Activated CD8-positive, alpha-beta memory T cell treated with anti-CD3 and anti-CD28 coated beads, Interleukin-2, amount 50 U/mL, for 48 hours (primary cell): ENCODE data around the gene LSP1.

ENCODE experiments used
- DNase-seq: peaks from one replicate; pipeline ENCODE4 v3.0.0-alpha.2; 2020

The LSP1 gene

DNA sequence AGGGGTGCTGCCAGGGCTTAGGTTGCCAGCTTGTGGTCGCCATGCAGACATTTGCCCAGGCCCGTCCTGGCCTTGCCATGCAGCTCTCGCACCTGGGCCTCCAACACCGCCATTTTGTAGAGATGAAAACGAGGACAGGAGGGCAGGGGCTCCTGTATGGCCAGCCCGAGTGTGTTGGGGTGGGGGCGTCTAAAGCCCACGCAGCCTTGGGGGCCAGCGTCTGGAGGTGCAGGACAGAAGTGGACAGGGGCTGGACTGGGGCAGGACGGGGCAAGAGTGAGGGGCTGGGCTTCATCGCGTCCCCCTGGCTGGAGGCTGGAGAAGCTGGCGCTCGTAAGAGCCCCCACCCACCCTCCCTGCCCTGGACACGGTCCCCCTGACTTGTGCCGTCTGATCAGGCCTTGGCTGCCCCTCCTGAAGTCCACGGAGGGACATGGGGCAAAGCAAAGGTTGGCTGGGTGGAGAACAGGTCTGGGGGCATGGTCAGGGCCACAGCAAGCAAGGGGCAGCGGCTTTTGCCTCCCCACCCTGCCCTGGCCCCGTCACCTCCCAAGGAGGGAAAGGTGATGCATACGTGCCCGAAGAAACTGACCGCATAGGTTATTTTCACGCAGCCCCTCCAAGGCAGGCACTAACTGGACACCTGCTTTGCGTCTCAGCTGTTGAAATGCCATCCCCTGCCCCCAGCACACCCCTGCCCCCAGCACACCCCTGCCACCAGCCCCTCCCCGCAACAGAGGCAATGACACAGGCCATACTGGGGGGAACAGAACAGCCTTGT lies 67.4 kb downstream of the LSP1 start:
- no peak for DNase-seq

DNA sequence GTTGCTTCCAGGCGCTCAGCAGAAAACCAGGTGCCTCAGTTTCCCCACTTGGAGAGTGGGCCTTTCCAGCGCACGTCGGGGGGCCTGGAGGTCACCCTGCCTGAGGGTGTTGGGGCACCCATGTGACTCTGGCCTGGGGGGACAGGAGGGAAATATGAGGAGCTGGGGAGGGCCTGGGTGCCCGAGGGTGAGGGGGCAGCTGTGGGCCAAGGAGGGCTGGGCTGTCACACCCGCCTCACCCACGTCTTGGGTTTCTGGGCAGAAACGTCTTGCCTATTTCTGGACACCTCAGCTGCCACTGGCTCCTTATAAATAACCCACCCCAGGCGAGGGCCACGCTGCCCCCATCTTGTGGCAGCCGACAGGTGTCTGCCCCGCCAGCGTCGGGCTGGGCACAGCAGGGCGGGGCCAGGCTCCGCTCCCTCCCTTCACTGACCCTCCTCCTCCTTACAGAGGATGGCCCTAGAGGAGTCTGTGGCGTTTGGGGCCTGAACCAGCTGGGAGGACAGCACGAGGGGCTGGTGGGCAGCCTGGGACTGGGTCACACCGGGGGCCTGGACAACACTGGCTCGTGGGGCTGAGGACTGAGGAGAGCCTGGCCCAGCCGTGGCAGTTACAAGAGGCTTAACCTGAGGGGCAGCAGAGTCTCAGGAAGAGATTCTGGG lies 68.2 kb downstream of the LSP1 start:
- no peak for DNase-seq

DNA sequence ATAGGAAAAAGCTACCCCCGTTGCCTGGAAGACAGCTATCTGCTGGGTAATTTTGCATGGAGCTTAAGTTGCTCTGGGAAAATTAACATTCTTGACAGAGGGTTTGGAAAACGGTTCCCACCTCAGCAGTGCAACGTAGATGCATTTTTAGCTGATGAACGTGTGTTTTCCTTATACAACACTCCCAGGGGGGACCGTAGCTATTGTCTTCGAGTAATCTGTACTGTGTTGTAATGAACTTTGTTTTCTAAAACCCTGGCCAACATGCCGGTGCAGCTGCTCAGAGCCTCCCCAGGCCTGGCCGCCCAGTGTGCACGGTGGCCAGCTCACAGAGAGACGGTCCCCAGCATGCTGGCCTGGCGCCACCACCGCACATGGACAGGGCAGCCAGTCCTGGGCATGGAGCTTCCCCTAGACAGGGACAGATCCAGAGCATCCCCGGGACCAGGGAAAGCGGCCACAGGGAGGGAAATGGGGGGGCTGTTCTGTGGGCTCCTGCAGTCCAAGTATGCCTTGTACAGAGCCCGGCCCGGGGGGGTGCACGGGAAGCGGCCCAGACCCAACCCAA lies 68.8 kb downstream of the LSP1 start:
- no peak for DNase-seq

DNA sequence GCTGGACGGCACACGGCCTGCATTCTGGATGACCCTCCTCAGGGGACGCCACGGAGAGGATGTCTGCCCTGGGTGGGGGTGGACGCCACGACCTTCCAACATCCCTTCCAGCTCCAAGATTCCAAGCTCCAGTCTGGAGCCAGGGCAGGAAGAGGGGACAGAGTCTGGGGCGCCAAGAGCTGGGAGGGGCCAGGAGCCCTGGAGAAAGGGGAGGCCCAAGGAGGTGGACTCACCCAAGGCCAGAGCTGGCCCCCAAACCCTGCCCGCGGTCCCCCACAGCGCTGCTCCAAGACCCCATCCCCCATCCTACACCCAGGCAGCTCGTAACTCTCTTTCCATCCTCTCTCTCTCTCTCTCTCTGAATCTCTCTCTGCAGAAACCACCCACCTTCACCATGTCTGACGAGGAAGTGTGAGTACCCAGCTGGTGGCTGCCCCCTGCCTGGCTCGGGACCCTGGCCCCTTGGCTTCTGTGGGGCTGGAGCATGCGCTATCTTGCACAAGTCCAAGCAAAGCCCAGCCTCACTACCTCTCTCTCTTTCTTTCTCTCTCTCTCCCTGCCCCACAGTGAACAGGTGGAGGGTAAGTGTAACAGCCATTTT lies 69.7 kb downstream of the LSP1 start:
- no peak for DNase-seq

DNA sequence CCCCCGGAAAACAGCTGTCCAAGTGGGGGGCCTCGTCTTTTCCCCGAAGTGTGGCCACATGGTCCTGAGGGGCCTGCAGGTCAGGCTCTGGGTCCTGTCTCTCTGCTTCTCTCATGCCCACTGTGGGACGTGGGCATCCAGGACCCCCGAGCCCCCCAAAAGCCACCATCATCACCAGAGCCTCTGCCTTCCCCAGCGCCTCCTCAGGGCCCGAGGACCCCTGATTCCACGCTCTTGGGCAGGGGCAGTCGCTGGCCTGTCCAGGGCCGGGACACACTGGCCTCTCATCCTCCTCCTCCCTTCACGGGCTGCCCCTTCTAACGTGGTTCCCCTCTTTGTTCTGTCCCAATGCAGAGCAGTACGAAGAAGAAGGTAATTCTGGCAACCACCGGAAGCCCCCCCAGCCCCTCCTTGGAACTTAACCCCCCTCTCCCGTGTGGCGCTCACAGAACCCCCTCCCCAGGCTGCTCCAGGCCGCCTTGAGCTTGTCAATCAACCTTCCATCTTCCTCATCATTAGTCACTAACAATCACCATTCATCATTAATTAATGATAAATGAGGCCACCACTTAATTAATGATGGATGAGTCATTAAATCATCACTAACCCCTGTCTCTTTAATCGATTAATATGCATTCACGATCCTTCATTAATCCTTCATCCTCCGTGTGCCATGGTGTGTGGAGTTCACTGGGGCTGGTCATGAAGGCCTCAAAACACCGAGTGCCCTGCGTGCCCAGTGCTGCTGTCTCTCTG lies 70.5 kb downstream of the LSP1 start:
- no peak for DNase-seq

DNA sequence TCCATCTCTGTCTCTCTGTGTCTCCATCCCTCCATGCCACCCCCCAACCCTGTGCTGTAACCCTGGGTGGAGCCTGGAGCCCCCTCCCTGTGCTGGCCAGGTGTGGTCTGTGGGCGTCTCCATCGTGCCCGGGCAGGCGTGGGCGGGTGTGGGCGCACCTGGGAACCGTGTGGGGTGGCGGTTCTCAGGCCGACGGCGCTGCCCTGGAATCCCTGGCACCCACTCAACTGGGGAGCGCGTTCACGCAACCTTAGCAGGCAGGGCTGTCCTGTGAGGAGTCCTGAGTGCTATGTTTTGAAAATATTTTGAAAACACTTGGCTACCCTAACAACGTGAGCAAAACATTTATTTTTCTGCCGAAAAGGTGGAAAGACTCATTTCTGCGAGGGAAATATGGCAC lies 71.3 kb downstream of the LSP1 start:
- DNase-seq = no peak

DNA sequence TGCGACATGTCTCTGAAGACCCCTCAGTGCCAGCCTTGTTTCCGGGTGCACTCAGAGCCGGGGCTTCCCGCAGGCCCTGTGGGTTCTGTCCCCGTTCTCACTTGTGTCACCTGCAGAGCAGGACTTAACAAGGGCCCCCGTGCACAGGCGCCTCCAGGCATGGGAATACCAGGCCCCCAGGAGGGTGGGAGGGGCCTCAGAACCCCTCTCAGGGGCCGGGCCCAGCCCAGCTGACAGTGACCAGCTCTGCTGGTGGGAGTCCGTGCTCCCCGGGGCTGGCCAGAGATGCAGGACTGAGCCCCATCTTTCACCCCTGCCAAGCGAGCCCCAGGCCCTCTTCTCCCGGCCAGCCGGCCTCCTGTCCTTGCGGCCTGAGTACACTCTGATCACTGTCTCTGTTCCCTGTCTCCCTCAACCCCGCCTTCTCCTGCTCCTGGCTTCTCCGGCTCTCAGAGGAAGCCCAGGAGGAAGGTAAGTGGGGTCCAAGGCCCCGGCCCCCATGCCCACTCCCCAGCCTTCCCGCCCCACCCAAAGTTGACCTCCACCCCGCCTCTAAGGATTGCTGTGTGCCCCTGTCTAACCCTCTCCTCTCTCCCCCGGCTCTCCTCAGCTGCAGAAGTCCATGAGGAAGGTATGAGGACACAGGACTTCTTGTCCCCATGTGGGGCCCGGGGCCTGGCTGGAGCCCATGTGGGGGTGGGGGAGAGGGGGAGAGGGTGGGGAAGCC lies 71.9 kb downstream of the LSP1 start:
- DNase-seq = no peak

DNA sequence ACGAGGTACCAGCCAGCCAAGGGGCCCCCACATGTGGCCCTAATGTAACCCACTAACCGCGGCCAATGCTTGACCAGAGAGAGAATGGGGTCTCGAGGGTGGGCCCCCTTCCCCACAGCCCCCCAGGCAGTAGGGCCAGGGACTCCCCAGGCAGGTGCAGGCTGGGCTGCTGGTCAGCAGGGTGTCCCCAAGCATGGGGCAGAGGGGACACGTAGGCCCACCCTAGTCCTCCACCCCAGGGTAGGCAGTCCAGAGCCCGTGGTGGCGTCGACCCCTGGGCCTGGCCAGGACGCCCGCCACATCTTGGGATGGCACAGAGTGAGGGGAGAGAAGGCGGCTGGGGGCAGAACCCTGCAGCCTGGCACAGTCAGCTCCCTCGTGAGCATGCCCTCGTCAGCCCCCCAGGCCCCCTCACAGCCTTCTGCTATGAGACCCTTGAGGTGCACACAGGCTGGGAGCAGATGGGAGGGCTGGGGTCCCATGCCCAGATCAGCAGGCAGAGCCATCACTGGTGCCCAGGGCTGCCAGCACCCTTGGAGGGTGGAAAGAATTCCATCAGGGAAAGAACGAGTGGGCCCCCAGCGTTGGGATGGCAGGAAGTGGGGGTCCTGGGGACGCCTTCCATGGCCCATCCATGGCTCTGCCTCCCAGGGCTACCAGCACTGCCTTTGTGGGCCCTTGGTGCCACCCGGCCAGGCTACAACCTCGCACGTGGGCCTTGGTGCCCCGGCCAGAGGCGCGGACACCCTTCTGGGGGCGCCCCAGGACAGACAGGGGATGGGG lies 72.7 kb downstream of the LSP1 start:
- DNase-seq = no peak

DNA sequence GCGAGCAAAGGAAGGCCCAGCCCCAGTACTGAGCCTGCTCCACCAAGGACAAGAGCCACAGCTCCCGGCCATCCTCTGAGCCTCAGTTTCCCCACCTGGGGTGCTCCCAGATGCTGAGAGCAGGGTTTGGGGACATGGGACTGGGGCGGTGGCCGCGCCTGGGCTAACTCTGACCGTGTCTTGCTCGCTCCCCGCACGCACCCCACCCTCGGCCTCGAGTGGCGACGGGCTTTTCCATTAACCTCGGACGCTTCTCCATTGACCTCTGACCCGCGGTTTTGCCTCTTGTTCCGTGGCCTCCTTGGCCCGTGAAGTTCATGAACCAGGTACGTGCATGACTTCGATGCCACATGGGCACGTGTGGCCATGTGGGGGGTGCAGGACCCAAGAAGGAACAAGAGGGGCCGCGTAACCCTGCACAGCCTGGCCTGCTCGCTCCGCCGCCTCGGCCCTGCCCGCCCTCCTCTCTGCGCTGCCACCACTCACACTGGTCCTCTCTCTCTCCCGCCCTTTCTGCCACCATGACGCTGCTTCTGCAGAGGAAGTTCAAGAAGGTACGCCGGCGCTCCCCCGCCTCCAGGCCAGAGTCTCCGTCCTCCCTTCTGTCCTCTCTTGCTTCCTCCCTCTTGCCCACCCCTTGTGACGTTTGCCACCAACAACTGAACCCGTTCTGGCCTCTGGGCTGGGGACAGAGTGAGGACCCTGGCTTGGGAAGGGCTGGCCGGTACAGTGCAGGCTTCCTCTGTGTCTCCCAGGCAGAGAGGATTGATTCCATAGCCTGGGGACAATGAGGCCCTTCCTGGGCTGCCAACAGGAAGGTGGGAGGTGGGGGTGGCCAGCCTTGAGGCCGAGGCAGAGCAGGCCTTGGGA lies 73.5 kb downstream of the LSP1 start:
- no peak for DNase-seq

DNA sequence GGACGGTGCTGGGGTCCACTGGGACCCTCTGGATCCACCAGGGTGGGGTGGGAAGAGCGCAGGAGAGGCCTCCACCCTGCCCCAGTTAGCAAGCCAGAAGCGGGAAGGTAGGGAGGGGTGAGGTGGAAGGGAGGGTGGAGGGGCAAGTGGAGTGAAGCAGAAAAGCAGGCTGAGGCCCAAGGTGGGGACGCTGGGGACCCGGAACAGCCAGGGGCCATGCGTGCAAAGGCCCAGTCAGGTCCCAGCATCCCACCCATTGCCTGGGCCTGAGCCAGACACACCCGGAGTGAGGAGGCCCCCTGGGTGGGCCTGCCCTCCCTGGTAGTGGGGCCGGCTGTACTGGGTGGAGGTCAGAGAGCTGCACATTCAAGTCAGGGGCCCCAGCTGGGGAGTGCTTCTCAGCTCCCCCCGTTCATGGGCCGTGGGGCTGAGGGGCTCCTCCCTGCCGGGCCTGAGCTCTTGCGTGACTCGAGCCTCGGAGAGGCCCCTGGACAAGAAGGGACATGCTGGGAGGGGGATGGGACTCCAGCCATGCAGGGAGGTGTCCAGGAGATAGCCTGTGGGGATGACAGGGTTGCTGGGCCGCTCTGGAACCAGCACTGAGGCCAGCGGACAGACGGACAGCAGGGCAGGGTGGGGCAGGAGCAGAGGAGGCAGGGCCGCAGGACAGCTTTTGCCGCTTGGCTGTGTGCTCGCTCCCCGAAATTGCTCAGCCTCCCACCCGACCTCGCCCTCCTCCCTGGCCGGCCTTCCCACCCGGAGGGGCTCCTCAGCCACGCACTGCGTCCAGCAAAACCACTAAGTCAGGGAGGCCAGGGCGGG lies 74.4 kb downstream of the LSP1 start:
- DNase-seq = no peak

DNA sequence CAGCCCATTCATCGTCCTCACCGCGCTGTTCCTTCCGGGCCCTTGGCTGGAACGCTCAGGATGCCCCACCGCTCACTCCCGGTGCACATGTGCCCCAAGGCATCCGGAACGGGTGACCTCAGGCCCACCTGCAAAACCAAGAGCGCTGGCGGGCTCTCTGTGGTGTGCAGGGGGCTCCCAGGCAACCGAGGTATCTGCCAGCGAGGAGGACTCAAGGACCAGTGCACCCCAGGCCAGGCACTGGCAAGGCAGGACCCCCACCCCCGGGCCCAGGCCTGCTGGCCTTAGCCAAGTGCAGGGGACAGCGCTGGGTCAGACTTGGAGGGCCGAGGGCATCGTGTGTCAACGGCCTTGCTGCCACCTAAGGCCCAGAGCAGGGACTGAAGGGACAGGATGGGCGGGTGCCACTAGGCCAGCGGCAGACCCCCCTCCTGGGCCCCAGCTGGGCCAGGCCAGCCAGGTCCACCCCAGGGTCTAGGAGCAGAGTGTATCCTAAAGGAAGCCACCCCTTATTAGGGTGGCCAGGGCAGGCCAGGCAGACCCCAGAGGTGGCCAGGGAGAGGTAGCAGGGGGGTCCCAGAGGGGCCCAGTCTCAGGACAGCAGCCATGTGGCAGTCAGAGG lies 75.1 kb downstream of the LSP1 start:
- DNase-seq = no peak

DNA sequence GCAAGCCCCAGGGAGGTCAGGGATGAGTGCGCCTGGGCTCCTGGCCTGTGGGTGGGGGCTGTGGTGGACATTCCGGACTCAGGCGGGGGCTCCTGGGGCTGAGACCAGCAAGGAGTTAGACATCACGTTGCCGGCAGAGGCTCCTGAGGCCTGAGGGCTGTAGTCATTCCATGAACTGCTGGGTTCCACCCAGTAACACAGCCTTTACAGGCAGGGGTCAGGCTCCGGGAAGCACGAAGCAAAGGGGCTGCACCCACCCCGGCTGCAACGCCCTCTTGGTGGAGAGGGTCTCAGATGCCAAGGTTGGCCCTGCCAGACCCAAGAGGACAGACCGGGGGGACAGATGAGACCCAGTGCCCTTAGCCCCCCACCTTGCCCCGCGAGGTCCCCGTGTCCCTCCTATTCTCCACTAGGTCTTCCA lies 75.6 kb downstream of the LSP1 start:
- DNase-seq = no peak

DNA sequence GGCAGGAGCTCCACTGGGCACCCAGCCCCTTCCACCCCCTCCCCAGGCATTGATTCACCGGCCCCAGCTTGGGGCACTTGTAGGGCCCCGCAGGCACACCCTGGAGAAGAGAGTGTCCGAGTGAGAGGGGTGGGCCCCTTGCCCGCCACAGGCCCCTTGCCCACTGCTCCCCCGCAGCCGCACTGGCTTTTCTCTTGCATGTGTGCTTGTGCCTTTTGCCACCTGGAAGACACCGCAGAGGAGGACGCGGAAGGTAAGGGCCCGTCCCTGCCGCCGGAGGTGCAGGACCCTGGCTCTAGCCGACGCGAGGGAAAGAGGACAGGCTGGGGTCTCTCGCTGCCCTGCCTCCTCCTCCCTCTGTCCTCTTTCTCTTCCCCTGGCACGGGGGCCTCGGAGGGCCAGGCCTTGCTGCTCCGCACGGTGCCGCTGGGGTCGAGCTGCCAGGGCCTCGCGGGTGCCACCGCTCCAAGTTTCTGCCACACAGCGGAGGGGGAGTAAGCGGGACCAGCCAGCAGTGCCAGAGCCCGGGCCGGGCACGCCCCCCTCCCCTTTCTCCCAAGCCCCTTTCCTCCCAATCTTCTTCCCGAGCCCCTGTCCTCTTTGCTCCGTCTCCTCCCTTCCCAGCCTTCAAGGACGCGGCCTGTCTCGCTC lies 76.1 kb downstream of the LSP1 start:
- DNase-seq = no peak

DNA sequence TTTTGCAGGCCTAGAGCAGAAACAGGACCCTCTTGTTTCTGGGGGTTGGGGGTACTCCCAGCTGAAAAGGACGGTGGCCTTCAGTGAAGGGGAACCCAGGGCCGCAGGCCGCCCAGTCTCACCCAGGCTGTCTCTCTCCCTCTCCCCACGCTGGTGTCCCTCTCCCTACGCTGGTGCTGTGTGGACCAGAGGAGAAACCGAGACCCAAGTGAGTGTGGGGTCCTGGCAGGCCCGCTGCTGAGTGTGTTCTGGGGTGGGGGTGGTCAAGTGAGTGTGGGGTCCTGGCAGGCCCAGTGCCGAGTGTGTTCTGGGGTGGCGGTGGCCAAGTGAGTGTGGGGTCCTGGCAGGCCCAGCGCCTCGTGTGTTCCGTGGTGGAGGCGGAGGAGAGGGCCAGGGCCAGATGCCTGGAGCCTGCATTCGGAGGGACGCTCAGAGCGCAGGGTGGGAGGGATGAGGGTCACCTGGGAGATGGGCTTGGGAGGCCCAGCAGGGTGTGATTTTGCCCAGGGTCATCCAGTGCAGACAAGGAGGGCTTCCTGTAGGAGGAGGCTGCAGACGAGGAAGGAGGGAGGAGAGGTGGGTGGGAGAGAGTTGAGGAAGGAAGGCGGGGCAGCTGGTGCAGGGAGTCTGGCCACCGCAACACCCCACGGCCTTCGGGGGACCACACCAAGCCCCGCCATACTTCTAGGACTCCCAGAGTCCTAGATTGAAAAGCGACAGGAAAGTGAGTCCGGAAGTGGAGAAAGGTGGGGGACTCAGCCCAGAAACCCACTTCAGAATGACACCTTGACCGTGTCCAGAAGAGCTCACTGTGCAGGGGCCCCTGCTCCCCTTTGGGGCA lies 77.0 kb downstream of the LSP1 start:
- no peak for DNase-seq

DNA sequence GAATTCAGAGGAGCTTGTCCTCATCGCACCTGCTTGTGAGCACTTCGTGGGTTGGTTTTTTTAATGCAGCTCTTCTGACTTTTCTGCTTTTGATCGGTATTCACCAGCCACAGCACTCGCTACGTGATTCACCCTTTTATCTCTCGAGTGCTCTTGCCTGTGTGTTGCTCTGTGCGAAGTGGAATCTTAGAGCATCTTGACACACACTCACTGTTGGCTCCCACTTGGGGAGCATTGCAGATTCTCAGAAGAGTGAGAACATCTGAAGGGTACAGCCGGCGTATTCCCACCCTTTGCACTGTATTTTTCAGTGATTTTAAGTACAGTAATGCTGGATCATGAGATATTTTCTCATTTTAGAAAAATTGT lies 77.6 kb downstream of the LSP1 start:
- DNase-seq = no peak

DNA sequence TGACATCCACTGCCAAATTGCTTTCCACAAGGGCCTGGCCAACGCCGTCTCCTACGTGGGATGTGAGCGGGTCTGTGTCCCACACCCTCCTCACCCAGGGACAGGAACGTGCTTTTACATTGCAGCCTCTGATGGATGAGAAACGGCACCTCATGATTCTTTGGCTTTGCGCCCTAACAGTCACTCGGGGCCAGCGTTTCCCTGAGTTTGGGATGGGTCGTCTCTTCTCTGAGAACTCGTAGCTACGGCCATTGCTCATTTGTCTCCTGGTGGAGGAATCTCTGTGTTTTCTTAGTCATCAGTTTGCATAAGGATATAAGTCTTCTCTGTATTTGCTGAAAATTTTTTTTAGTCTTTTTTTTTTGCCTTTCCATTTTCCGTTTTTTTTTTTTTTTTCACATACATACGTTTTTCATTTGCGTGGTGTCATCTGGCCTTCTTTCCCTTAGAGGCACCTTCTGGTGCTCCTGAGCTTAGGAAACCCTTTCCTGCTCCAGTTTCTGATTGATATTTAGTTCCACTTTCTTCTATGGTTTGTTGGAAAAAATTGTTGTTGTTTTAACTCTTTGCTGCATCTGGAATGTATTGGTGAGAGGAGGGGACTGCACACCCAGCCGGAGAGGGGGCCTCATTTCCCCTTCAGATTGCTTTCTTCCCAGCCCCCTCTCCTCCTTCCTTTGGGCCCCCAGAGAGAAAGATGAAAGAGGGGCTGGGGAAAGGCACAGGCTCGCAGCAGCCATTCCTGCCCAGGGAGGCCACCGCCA lies 78.6 kb downstream of the LSP1 start:
- no peak for DNase-seq

DNA sequence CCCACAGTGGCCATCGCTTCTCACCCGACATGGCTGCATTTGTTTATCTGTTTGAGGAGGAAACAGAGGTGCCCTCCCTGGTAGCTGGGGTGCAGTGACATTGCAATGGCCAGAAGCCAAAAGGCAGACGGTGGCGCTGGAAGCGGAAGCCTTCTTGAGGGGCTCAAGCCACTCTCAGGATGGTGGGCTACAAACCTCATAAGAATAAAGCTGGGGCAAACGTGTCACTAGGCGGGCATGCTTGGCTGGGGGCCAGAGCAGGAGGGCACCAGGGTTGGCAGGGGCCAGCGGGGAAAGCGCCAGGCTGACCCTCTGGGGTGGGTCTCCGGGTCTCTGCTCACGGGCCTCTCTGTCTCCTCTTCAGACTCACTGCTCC lies 79.2 kb downstream of the LSP1 start:
- DNase-seq = no peak
